Gastrocnemius medialis (tissue), 4 donors: ENCODE measurements around the gene MRC1.

Experiments
- POLR2A ChIP-seq, 2 donors: fragments of 450-650 bp; IDR thresholded peaks; one replicate each; pipeline ENCODE4 v1.6.1; 2017; ENCODE audit warnings: antibody characterized with exemption in 2 of 2, mild to moderate bottlenecking in 2 of 2, moderate library complexity in 2 of 2
- TF ChIP-seq, protein P1 (sequence below), 5 experiments: fragments of 450-650 bp in 3 of 5; fragments of 200-600 bp in 2 of 5; sonication (generic) in 2 of 5; IDR thresholded peaks in 4 of 5; conservative IDR thresholded peaks in 1 of 5; 1 replicate in 4 of 5; 2 replicates in 1 of 5; pipeline ENCODE4 v1.5.1; 2016 to 2019; ENCODE audit warnings: antibody characterized with exemption in 5 of 5, mild to moderate bottlenecking in 3 of 5, moderate library complexity in 3 of 5

DNA sequence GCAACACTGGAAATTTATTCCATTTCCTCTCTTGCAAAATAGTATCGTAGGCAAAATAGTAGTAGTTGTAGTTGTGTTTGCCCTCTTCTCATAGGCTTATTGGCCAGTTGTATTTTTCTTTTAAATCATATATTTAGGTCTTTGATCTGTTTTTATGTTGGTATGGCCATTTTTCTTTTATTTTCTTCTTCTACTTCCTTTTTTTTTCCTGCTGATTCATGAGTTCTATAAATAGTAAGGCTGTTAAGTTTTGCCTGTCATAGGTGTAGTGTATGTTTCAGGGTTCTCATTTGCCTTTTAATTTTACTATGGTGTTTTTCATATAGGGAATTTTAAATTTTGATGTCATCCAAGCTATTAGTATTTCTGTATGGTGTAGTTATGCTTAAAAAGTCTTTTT, 25.4 kb upstream of the MRC1 start:
- TF ChIP-seq, protein P1, sequence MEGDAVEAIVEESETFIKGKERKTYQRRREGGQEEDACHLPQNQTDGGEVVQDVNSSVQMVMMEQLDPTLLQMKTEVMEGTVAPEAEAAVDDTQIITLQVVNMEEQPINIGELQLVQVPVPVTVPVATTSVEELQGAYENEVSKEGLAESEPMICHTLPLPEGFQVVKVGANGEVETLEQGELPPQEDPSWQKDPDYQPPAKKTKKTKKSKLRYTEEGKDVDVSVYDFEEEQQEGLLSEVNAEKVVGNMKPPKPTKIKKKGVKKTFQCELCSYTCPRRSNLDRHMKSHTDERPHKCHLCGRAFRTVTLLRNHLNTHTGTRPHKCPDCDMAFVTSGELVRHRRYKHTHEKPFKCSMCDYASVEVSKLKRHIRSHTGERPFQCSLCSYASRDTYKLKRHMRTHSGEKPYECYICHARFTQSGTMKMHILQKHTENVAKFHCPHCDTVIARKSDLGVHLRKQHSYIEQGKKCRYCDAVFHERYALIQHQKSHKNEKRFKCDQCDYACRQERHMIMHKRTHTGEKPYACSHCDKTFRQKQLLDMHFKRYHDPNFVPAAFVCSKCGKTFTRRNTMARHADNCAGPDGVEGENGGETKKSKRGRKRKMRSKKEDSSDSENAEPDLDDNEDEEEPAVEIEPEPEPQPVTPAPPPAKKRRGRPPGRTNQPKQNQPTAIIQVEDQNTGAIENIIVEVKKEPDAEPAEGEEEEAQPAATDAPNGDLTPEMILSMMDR (IDR thresholded peaks at IDR 0.05 in 4 of 5, conservative IDR thresholded peaks at IDR 0.05 in 1 of 5) = no peak
- TF ChIP-seq POLR2A (IDR thresholded peaks at IDR 0.05) = no peak
